ENCODE measurements around the gene ENOPH1.

ENOPH1 gene

GRCh38 chr4:82428526-82428968 is 1.8 kb upstream of the ENOPH1 start:
- DNase-seq (ENCODE audit: low spot score), result no peak

DNA sequence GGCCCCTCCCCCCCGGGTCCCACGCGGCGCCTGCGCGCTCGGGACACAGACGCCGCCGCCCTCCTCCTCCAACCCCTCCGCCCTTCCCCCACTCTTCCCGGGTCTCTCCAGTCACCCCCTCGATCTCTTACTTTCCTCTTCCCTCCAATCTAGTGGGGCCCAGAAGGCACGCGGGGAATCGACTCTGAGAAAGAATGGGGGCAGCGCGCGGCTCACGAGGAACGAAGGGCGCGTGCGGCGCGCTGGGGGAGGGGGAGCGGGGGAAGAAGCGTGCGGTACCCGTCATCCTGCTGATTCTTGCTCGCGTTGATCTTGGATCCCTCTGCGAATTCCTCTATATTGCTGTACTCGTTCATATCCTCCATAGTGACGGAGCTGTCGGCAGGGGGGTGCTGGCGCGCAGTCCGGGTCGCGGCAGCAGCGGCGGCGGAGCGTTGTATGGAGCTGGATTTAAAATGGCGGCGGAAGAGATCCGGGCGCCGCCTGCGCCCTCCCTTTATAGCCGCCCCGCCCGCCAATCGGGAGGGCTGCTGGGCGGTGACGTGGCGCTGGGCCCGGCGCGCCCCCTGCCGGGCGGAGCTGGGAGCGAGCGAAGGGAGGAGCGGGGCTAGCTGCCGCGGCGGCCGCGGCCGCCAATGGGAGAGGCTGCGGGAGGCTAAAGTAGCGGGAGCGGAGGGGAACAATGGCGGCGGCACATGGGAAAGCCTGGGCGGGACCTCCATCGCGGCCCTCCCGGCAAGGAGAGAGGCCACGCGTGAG is 1.2 kb upstream of the ENOPH1 start:
- DNase-seq (ENCODE audit: low spot score), result peak; percentile 95

- DNase-seq (ENCODE audit: low spot score), result peak; percentile 59
Observed at GRCh38 chr4:82429728-82430192, 630 bp upstream of the ENOPH1 start.

- no peak for DNase-seq (ENCODE audit: low spot score)
Observed at GRCh38 chr4:82430964-82431745, 765 bp downstream of the ENOPH1 start.

DNA sequence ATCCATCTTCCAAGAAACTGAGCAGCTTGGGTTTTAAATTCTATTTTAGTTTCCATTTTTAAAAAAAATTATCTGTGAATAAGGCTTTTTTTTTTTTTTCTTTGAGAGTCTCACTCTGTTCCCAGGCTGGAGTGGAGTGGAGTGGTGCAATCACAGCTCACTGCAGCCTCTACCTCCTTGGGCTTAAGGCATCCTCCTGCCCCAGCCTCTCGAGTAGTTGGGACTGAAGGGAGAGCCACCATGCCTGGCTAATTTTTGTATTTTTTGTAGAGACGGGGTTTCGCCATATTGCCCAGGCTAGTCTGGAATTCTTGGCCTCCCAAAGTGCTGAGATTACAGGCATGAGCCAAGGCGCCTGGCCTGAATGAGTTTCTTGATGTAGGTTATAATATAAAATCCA is 1.4 kb downstream of the ENOPH1 start:
- no peak for DNase-seq (ENCODE audit: low spot score)

DNA sequence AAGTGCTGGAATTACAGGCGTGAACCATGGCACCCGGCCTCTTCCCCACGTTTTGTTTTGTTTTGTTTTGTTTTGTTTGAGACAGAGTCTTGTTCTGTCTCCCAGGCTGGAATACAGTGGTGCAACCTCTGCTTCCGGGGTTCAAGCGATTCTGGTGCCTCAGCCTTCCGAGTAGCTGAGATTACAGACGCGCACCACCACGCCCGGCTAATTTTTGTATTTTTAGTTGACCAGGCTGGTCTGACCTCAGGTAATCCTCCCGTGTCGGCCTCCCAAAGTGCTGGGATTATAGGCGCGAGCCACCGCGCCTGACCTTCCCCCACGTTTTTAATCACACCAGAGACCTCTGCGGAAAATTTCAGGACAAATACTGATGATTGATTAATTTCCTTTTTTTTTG is 2.2 kb downstream of the ENOPH1 start:
- DNase-seq (ENCODE audit: low spot score), result no peak

- DNase-seq (ENCODE audit: low spot score), result no peak
Observed at GRCh38 chr4:82433791-82434190, 3.4 kb downstream of the ENOPH1 start.

DNA sequence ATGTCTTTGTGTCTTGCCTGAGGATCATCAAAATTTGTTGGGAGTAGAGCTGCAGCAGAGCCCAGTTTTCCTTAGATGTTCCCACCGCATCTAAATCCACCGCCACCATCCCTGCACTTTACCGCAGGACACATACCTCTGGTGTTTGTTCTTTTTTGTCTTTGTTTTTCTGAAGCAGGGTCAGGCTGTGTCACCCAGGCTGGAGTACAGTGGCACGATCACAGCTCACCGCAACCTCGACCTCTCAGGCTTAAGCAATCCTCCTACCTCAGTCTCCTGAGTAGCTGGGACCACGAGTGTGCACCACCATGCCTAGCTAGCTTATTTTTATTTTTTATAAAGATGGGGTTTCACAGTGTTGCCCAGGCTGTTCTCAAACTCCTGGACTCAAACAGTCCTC is 4.6 kb downstream of the ENOPH1 start:
- DNase-seq (ENCODE audit: low spot score), result no peak

- DNase-seq (ENCODE audit: low spot score), result no peak
Observed at GRCh38 chr4:82436130-82436529, 5.7 kb downstream of the ENOPH1 start.

GRCh38 chr4:82436780-82437179 is 6.4 kb downstream of the ENOPH1 start:
- no peak for DNase-seq (ENCODE audit: low spot score)

DNA sequence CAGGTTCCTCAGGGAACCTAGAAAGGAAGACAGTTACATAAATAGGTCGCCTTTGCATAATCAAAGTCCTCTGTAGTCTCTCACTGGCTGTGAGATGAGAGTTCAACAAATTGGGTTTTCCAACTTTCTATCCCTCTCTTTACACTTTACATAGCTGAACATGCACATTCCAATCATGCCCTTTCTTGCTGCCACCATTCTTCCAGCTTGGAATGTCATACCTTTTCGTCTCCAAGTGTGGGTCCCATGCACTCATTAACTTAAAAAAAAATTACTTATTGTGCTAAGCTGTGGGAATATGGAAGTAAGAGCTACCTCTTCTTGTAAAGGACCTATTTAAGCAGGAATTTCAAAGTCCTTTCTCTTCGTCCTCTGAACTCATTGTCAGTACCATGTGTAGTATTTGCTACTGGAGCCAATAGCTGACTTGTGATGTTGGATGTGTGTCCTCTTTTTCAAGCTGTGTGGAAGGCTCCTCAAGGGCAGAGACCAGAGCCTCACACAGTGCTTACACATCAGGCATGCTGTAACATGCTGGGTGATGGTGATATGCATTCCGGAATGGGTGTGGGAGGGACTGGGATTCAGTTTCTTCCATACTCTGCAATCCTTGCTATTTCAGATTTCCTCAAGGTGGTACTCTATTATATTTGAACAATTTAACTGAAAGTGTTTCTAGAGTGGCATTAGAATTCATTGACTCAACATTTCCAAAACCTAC is 7.1 kb downstream of the ENOPH1 start:
- DNase-seq (ENCODE audit: low spot score), result no peak

- DNase-seq (ENCODE audit: low spot score), result no peak
Observed at GRCh38 chr4:82439088-82439487, 8.7 kb downstream of the ENOPH1 start.

DNA sequence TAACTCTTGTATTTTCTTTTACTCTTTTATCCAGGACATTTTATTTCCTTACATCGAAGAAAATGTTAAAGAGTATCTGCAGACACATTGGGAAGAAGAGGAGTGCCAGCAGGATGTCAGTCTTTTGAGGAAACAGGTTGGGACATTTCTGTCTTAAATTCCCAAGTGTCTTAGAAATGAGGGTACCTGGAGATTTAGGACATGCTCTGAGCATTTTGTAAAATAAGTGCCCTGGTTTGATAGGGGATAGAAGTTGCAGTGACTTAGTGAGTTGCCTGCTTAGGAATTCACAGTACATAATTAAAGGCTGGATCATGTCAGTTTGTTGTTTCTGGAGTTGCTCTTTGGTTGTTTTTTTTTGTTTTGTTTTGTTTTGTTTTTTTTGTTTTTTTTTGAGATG is 17.5 kb downstream of the ENOPH1 start:
- no peak for DNase-seq (ENCODE audit: low spot score)

- no peak for DNase-seq (ENCODE audit: low spot score)
Observed at GRCh38 chr4:82450966-82451755, 20.8 kb downstream of the ENOPH1 start.

- DNase-seq (ENCODE audit: low spot score), result no peak
Observed at GRCh38 chr4:82452026-82452425, 21.6 kb downstream of the ENOPH1 start.

- DNase-seq (ENCODE audit: low spot score), result no peak
Observed at GRCh38 chr4:82457266-82457665, 26.9 kb downstream of the ENOPH1 start.

DNA sequence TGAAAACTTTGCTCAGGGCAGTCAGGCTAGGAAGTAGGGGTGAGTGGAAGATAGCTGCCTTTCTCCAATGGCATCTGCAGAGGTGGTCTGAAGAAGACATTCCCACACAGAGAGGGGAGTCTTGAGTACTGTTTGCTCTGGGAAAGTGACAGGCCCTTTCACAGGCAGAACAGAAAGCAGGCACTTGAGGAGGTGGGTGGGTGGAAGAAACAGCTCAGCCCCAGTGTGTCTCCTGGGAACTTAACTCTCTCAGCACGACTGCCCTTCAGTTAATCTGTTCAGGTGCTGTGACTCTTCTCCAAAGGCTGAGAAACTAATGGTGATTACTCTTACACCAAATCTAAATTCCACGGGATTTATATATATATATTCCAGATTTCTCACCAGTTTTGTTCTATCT is 28.3 kb downstream of the ENOPH1 start:
- no peak for DNase-seq (ENCODE audit: low spot score)

DNA sequence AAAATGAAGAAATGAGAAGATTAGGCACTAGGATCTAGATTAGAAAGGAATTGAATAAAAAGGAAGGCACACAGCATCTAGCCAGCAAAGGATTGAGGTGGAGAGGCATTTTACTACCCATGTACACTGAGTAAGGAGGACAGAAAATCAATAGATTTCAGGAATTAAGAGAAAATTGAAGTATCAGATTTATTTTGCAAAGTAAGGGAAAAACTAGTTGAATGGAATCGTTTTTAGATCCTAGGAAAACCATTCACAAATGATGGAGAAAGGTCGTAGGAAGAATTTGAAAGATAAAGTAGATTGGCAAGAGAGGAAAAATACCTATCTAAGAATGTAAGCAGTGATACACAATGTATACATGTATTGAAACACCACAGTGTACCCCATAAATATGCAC is 31.3 kb downstream of the ENOPH1 start:
- no peak for DNase-seq (ENCODE audit: low spot score)

- DNase-seq (ENCODE audit: low spot score), result peak; percentile 86
Observed at GRCh38 chr4:82462415-82462831, 32.0 kb downstream of the ENOPH1 start.

DNA sequence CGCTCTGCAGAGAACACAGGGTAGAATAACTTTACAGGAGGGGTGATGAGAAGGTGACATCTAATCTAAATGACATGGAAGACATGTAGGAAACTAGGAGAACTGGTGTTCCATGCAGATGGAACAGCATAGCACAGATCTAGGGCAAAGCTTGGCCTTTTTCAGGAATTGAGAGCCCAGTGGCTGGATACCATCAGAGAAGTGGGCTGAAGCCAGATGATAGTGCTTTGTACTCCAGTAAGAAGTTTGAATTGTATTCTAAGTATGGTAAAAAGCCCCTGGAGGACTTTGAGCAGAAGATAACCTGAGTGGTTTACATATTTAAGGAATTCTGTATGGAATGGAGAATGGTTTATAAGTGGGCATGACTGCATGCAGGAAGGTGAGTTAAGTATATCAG is 32.8 kb downstream of the ENOPH1 start:
- DNase-seq (ENCODE audit: low spot score), result no peak

DNA sequence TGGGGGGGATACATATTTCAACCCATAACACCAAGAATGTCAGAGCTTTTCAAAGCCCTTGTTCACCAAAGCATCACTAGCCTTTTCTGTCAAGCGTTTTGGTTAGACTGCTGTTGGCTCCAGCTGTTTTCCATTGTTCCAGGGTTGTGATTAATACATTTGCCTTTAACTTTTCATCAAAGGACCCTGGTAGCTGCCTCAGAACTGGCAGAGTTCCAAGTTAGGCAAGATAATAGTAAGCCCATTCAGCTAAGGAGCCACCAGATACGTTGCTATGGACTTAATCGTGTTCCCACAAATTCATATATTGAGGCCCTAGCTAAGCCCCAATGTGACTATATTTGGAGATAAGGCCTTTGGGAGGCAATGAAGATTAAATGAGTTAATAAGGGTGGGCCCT is 37.1 kb downstream of the ENOPH1 start:
- DNase-seq (ENCODE audit: low spot score), result no peak

DNA sequence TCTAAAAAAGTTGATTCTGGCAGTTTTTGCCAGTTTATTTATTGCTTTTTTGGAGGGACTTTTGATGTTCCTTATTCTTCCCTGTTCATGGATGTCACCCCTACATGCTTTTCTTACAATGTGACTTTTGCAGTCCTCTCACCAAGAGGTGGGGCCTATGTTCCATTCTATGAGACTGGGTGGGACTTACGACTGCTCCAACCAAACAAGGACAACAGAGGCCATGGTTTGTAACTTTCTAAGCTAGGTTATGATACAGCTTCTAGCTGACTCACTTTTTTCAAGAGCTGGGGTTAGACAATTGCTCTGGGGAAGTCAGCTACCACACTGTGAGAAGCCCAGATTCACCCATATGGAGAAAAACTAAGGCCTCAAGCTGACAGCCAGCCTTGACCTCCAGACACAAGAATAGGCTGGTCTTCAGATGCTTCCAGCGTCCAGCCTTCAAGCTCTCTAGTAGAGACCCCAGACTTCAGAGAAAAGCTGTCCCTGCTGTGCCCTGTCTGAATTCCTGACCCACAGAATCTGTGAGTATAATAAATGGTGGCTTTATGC is 39.5 kb downstream of the ENOPH1 start:
- no peak for DNase-seq (ENCODE audit: low spot score)
